Activated B cell treated with CpG ODN at 0.5 μM for 24 hours (primary cell): Measurements from ENCODE around the gene PTPRD. TPM values are rescaled to one million over a fixed set of nuclear protein-coding genes. Genes with fewer than 3 reads are reported as not detected.

Source experiments
- ATAC-seq: fragments of 200-7000 bp; cut with Tn5 transposase; one replicate; pipeline ENCODE4 v1.10.0; 2021; ENCODE audit warnings: low read depth, mild to moderate bottlenecking, moderate library complexity
- CTCF ChIA-PET: fragments of 350-600 bp; sonication (Branson Sonifier 250); formaldehyde crosslinking; loops from one replicate; lab custom pipeline; 2021; ENCODE audit warnings: antibody characterized with exemption; lab: Charles Lee
- POLR2A ChIA-PET: fragments of 350-600 bp; sonication (Branson Sonifier 250); formaldehyde crosslinking; loops from one replicate; lab custom pipeline; 2021; ENCODE audit warnings: antibody characterized with exemption; lab: Charles Lee
- DNase-seq: peaks from one replicate; pipeline ENCODE4 v3.0.0; 2022
- H3K27ac Mint-ChIP-seq: one replicate; pipeline ENCODE4 v1.8.0; 2020; ENCODE audit warnings: mixed read lengths
- H3K27me3 Mint-ChIP-seq: one replicate; pipeline ENCODE4 v1.8.0; 2021; ENCODE audit warnings: mixed read lengths
- H3K36me3 Mint-ChIP-seq: one replicate; pipeline ENCODE4 v1.8.0; 2021; ENCODE audit warnings: low read depth, mixed read lengths
- H3K4me1 Mint-ChIP-seq: one replicate; pipeline ENCODE4 v1.8.0; 2021; ENCODE audit warnings: mixed read lengths
- H3K4me3 Mint-ChIP-seq: one replicate; pipeline ENCODE4 v1.8.0; 2020; ENCODE audit warnings: mild to moderate bottlenecking, mixed read lengths
- H3K9me3 Mint-ChIP-seq: one replicate; pipeline ENCODE4 v1.8.0; 2020; ENCODE audit warnings: mixed read lengths
- intact Hi-C: fragments of 100-400 bp; cut with micrococcal nuclease; formaldehyde crosslinking; loops from one replicate; pipeline ENCODE4 v1.15.1; 2024
- total RNA-seq: library from RNA; stranded (reverse); gene quantifications from 2 replicates; pipeline ENCODE4 v1.2.3, GENCODE V29; 2022
- TF ChIP-seq, protein P1 (sequence below): fragments of 200-600 bp; IDR thresholded peaks from one replicate; pipeline ENCODE4 v1.8.0; 2022; ENCODE audit warnings: antibody characterized with exemption, mild to moderate bottlenecking

PTPRD gene
- total RNA-seq, 1 donor from 2014 or later, result 0.04 TPM

GRCh38 chr9:8574846-8575245 lies 2038.0 kb downstream of the PTPRD start:
- intact Hi-C loops, result no loop called here
- CTCF ChIA-PET, result no interaction called here
- DNase-seq (no peak), ATAC-seq (no peak)
- POLR2A ChIA-PET, result no interaction called here
- no peaks in the 10 kb centered on the region for H3K9me3 Mint-ChIP-seq
- no peak overlapping the region for H3K27ac Mint-ChIP-seq
- H3K27me3 Mint-ChIP-seq, result no peaks in the 10 kb centered on the region
- H3K4me3 Mint-ChIP-seq, result no peak overlapping the region
- H3K4me1 Mint-ChIP-seq, result no peaks in the 10 kb centered on the region
- TF ChIP-seq, protein P1, sequence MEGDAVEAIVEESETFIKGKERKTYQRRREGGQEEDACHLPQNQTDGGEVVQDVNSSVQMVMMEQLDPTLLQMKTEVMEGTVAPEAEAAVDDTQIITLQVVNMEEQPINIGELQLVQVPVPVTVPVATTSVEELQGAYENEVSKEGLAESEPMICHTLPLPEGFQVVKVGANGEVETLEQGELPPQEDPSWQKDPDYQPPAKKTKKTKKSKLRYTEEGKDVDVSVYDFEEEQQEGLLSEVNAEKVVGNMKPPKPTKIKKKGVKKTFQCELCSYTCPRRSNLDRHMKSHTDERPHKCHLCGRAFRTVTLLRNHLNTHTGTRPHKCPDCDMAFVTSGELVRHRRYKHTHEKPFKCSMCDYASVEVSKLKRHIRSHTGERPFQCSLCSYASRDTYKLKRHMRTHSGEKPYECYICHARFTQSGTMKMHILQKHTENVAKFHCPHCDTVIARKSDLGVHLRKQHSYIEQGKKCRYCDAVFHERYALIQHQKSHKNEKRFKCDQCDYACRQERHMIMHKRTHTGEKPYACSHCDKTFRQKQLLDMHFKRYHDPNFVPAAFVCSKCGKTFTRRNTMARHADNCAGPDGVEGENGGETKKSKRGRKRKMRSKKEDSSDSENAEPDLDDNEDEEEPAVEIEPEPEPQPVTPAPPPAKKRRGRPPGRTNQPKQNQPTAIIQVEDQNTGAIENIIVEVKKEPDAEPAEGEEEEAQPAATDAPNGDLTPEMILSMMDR, result no peak
- H3K36me3 Mint-ChIP-seq, result no peaks in the 10 kb centered on the region

DNA sequence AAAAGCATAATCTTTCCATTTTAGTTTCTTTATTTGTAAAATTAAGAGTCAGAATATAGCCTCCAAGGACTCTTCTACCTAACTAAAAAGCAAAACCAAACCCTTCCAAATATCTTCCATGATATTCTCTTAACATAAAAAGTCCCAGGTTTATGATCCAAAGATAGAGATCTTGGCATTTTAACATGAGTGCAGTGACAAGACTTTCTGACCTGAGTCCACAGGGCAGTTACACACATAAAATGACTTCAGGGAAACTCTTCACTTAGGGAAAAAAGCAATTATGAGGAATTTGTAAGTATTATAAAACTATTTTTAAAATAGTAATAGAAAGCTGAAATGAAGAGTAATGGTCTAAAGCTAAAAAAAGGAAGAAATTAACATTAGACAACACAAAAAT lies 2040.6 kb downstream of the PTPRD start:
- Mint-ChIP-seq H3K4me1 (no peaks in the 10 kb centered on the region), H3K36me3 (no peaks in the 10 kb centered on the region), H3K27me3 (no peaks in the 10 kb centered on the region), H3K9me3 (no peaks in the 10 kb centered on the region), H3K4me3 (no peak overlapping the region), H3K27ac (no peak overlapping the region)
- ATAC-seq (no peak), DNase-seq (no peak)
- intact Hi-C loops, result no loop called here
- ChIA-PET POLR2A (no interaction called here), CTCF (no interaction called here)
- TF ChIP-seq, protein P1, result no peak

GRCh38 chr9:8571643-8572042 lies 2041.2 kb downstream of the PTPRD start:
- POLR2A ChIA-PET, result no interaction called here
- CTCF ChIA-PET, result no interaction called here

GRCh38 chr9:8570776-8571175 lies 2042.0 kb downstream of the PTPRD start:
- H3K4me1 Mint-ChIP-seq, result no peaks in the 10 kb centered on the region
- ATAC-seq (no peak), DNase-seq (no peak)
- TF ChIP-seq, protein P1, result no peak
- no peak overlapping the region for H3K27ac Mint-ChIP-seq
- H3K36me3 Mint-ChIP-seq, result no peaks in the 10 kb centered on the region
- intact Hi-C loops, result no loop called here
- POLR2A ChIA-PET, result no interaction called here
- H3K4me3 Mint-ChIP-seq, result no peak overlapping the region
- CTCF ChIA-PET, result no interaction called here
- H3K9me3 Mint-ChIP-seq, result no peaks in the 10 kb centered on the region
- no peaks in the 10 kb centered on the region for H3K27me3 Mint-ChIP-seq

More at GRCh38 chr9:8571643-8572042, 2041.2 kb downstream of the PTPRD start:
- DNase-seq (no peak), ATAC-seq (no peak)
- intact Hi-C loops, result no loop called here
- Mint-ChIP-seq H3K4me1 (no peaks in the 10 kb centered on the region), H3K4me3 (no peak overlapping the region), H3K9me3 (no peaks in the 10 kb centered on the region), H3K27ac (no peak overlapping the region), H3K36me3 (no peaks in the 10 kb centered on the region), H3K27me3 (no peaks in the 10 kb centered on the region)
- TF ChIP-seq, protein P1, result no peak

- Mint-ChIP-seq H3K9me3 (no peaks in the 10 kb centered on the region), H3K27me3 (no peaks in the 10 kb centered on the region), H3K4me1 (no peaks in the 10 kb centered on the region), H3K4me3 (no peak overlapping the region), H3K36me3 (no peaks in the 10 kb centered on the region), H3K27ac (no peak overlapping the region)
- TF ChIP-seq, protein P1, result no peak
- intact Hi-C loops, result no loop called here
- no peak for DNase-seq
- ChIA-PET CTCF (no interaction called here), POLR2A (no interaction called here)
- no peak for ATAC-seq
These were observed 2043.0 kb downstream of the PTPRD start for GRCh38 chr9:8569823-8570222.
